Prostate gland (tissue), 2 donors: ENCODE results near the gene NUBPL.

Experiments
- CTCF ChIP-seq, 4 experiments: fragments of 200-600 bp in 2 of 4; fragments of 450-650 bp in 2 of 4; sonication (generic) in 2 of 4; IDR thresholded peaks; 1 replicate in 3 of 4; 2 replicates in 1 of 4; pipeline ENCODE4 v1.5.1; 2016 to 2019; ENCODE audit warnings: antibody characterized with exemption in 4 of 4, mild to moderate bottlenecking in 2 of 4, moderate library complexity in 2 of 4
- POLR2A ChIP-seq: fragments of 450-650 bp; IDR thresholded peaks from one replicate; pipeline ENCODE4 v1.6.1; 2016; ENCODE audit warnings: antibody characterized with exemption, mild to moderate bottlenecking
- POLR2AphosphoS5 ChIP-seq: sonication (generic); formaldehyde crosslinking; IDR thresholded peaks from one replicate; pipeline ENCODE4 v1.6.1; 2017; ENCODE audit warnings: antibody characterized with exemption

GRCh38 chr14:31530136-31530535, 31.1 kb upstream of the NUBPL start:
- TF ChIP-seq CTCF (IDR thresholded peaks at IDR 0.05) (no peak), POLR2AphosphoS5 (no peak), POLR2A (no peak)
